ENCODE measurements around the gene ETV2.
A peak's percentile ranks its signal among the peaks of the same experiment; 100 is the strongest.
"Not testable (repeated sequence)": the region's sequence is repeated elsewhere in the genome, so short reads cannot be mapped to it uniquely, and the experiment has no call there.

The ETV2 gene, protein sequence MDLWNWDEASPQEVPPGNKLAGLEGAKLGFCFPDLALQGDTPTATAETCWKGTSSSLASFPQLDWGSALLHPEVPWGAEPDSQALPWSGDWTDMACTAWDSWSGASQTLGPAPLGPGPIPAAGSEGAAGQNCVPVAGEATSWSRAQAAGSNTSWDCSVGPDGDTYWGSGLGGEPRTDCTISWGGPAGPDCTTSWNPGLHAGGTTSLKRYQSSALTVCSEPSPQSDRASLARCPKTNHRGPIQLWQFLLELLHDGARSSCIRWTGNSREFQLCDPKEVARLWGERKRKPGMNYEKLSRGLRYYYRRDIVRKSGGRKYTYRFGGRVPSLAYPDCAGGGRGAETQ

DNA sequence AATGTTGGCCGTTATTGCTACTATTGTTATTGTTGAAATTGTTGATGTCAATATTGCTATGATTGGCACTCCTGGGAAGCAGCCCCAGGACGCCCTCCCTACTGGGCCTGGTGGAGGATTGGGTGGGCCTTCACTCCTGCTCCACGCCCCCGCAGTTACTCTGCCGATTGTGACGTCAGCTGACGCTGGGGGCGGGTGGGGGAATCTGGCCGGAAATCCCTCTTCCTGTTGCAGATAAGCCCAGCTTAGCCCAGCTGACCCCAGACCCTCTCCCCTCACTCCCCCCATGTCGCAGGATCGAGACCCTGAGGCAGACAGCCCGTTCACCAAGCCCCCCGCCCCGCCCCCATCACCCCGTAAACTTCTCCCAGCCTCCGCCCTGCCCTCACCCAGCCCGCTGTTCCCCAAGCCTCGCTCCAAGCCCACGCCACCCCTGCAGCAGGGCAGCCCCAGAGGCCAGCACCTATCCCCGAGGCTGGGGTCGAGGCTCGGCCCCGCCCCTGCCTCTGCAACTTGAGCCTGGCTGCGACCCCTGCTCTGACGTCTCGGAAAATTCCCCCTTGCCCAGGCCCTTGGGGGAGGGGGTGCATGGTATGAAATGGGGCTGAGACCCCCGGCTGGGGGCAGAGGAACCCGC is at the start of gene ETV2:
Gene ETV2 (plus strand): TSS at position 231 of the 637 bp plus-strand sequence. CDS start 716 bp downstream, outside the sequence.
- DNase-seq (ENCODE audit: low spot score), result no peak

DNA sequence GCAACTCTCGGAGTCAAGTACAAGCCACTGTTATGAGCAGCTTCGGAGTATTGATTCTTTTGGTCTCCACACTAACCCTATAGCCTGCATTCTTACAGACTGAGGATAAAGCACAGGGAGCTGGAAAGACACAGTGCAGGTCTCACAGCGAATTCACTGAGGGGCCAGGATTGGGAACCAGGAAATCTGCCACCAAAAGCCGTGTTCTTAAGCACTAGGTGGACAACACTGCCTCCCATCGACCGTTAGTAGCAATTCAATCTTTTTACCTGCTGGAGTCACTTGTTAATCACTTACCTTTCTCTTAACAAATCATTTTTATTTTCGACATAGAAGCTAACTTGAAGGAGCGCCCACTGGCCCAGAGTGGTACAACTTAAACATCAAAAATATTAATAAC is 49.3 kb upstream of the ETV2 start:
- no peak for DNase-seq (ENCODE audit: low spot score)

DNA sequence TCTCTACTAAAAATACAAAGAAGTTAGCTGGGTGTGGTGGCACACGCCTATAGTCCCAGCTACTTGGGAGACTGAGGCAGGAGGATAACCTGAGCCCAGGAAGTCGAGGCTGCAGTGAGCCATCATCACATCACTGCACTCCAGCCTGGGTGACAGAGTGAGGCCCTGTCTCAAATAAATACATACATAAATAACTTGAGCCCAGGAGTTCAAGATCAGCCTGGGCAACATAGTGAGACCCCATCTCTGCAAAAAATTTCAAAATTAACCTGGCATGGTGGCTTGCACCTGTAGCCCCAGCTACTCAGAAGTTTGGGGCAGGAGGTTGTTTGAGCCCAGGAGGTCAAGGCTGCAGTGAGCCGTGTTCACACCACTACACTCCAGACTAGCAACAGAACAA is 46.5 kb upstream of the ETV2 start:
- DNase-seq (ENCODE audit: low spot score), result not testable (repeated sequence)

DNA sequence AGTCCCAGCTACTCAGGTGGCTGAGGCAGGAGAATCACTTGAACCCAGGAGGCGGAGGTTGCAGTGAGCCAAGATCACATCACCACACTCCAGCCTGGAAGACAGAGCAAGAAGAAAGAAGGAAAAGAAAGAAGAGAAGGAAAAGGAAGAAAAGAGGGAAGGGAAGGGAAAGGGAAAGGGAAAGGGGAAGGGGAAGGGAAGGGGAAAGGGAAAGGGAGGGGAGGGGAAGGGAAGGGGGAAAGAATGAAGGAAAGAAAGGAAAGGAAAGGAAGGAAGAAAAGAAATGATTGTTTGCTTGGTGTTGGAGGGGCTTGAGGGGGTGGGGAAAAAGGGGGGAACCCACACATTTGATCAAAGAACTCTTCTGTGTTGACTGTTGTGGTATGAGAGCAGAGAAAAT is 45.6 kb upstream of the ETV2 start:
- DNase-seq (ENCODE audit: low spot score), result no peak

DNA sequence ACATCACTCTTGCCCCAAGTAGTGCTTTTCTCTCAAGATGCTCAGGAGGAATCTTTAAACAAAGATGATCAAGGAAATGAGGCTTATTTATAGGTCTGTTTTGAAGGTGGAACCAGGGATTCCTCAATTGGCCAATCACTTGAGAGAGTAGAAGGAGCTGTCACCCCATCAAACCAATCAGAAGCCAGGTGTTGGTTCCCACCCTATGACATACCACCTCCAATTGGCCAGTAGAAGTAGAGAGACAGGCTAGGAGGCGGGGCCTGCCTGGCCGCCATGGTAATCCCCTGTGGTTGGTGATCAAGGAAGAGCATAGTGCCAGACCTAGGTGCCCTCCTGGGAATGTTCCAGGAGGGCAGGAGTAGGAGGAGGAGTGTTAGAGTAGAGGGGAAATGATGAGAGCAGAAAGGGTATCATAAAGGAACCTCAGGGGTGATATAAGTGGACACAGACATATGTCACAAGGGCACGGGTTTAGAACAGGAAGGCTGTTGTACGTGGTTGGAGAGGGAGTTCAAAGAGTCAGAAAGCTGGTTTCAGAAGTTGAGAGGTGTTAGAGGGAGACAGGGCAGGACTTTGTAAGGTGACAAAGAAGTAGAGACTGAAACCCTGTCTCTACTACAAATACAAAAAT is 45.1 kb upstream of the ETV2 start:
- no peak for DNase-seq (ENCODE audit: low spot score)

DNA sequence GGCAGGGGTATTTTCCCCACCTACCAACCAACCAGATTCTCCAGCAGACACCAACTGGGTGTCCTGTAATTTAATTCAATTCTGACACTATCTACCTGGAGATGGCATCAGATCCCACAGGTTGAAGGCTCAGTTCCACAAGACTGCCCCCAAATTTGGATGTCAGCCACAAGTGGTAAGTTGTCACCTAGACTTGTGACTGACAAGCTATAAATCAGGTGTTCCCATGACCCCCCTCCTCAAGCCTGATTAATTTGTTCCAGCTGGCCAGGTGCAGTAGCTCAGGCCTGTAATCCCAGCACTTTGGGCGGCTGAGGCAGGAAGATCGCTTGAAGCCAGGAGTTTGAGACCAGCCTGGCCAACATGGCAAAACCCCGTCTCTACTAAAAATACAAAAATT is 39.6 kb upstream of the ETV2 start:
- DNase-seq (ENCODE audit: low spot score), result no peak

DNA sequence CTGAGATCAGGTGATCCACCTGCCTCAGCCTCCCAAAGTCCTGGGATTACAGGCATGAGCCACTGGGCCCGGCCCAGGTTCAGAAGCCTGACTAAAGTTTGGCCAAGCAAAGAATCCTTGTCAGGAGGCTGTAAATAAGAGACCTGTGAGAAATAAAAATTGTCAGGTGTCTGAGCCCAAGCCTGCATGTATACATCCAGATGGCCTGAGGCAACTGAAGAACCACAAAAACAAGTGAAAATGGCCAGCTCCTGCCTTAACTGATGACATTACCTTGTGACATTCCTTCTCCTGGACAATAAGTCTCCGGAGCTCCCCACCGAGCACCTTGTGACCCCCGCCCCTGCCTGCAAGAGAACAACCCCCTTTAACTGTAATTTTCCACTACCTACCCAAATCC is 37.1 kb upstream of the ETV2 start:
- not testable (repeated sequence) for DNase-seq (ENCODE audit: low spot score)

DNA sequence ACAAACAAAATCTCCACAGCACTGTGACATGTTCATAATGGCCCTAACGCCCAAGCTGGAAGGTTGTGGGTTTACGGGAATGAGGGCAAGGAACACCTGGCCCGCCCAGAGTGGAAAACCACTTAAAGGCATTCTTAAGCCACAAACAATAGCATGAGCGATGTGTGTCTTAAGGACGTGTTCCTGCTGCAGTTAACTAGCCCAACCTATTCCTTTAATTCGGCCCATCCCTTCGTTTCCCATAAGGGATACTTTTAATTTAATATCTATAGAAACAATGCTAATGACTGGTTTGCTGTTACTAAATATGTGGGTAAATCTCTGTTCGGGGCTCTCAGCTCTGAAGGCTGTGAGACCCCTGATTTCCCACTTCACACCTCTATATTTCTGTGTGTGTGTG is 34.4 kb upstream of the ETV2 start:
- not testable (repeated sequence) for DNase-seq (ENCODE audit: low spot score)

DNA sequence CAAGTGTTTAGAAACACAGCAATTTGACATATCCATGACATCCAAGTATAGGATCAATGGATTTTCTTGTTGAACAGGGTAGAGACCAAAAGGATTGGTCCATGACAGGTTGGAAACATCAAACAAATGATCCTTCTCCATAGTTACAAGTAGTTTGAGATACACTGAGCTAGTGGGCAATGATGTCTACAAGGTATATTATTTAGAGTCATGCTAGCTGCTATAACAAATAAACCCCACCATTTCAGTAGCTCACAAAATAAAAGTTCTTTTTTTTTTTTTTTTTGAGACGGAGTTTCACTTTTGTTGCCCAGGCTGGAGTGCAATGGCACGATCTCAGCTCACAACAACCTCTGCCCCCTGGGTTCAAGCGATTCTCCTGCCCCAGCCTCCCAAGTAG is 33.9 kb upstream of the ETV2 start:
- DNase-seq (ENCODE audit: low spot score), result no peak

DNA sequence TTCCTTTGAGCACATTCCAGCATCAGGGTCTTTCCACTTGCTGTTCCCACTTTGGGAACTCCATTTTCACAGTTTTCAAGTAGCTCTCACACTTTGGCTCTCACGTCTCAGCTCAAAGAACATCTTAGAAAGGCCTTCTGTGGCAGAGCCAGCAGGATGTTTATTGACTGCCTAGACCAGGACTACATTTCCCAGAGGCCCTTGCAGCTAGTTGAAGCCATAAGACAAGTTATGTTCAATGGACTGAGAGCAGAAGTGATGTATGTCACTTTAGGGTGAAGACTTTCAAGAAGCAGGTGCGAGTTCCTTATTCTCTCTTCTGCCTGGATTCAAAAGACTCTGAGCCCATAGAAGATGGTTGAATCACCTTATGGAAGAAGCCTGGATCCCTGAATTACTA is 33.3 kb upstream of the ETV2 start:
- no peak for DNase-seq (ENCODE audit: low spot score)

DNA sequence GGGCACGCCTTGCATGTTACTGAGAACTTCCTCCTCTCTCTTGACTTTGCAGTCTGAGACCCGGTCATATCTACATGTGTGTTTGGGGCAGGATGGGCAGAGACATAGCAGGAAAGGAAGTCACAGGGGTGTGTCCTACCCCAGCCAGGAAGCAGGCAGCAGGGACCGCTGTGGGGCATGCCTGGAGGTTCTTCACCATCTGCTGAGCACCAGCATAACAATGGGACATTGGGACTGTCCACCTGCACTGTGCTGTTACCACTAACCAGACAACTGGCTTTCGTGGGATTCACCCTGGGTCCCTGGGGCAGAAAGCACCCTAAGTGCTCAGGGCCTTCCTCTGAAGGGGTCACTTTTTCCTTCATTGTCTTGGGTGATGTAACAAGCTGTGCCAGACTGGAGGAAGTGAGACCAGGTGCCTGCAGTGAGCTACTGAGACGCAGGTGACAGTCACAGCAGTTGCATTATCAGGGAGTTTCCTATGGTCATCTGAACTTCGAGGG is 31.6 kb upstream of the ETV2 start:
- no peak for DNase-seq (ENCODE audit: low spot score)

DNA sequence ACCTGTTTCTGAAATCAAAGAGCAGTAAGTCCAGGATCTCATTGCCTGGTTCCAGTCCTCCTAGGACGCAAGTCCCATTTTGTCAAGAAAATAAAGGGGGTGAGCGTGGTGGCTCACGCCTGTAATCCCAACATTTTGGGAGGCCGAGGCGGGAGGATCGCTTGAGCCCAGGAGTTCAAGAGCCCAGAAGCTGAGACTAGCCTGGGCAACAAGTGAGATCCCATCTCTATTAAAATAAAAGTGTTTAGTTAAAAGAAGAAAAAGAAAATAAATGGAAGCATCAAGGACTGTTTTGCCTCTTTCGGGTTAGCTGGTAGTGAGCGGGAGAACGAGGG is 29.4 kb upstream of the ETV2 start:
- no peak for DNase-seq (ENCODE audit: low spot score)

DNA sequence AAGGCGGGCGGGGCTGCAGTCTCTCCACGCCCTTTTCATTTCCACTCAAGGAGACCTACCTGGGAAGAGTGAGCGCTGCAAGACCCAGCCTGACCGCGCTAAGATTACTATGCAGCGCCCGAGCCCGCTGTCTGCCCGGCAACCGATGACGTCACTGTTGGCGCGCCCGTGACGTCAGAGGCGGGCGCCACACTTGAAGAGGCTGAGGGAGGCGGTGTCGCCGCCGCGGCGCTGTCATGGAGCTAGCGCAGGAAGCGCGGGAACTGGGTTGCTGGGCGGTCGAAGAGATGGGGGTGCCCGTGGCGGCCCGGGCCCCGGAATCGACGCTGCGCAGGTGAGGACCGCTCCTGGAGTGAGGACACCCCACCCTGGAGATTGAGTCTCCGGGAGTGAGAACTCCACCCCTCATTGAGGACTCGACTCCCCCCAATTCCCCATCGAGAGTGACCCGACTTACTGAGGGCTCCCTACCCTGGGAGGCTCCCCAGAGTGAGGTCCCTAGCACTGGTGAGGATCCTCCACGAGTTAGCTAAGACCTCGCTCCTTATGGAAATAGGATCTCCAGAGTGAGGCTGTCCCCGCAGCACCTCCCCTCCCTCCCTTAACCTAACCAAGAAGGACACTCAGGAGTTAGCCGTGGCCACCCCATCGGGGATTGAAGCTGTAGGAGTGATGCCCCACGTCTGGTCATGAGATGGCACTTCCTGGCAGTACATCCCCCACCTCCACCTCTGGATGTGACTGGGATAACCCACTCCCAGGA is 28.8 kb upstream of the ETV2 start, which contains the start of gene HAUS5:
Gene HAUS5 (plus strand): TSS at position 177 of the 763 bp plus-strand sequence. CDS start 60 bp downstream, at position 237.
- peak; percentile 88 for DNase-seq (ENCODE audit: low spot score)

DNA sequence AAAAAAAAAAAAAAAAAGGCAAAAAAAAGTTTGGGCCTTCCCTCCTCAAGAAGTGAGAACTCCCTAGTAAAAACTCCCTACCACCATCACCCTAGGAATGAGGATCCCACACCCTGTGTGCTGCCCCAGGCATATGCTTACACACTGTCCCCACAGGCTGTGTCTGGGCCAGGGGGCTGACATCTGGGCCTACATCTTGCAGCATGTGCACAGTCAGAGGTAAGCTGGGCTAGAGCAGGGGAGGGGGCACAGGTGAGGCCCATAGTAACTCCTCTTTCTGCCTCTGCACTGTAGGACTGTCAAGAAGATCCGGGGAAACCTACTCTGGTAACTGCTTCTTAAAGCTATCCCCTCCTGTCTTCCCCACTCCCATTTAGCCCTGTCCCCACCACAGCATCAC is 28.0 kb upstream of the ETV2 start:
- no peak for DNase-seq (ENCODE audit: low spot score)

DNA sequence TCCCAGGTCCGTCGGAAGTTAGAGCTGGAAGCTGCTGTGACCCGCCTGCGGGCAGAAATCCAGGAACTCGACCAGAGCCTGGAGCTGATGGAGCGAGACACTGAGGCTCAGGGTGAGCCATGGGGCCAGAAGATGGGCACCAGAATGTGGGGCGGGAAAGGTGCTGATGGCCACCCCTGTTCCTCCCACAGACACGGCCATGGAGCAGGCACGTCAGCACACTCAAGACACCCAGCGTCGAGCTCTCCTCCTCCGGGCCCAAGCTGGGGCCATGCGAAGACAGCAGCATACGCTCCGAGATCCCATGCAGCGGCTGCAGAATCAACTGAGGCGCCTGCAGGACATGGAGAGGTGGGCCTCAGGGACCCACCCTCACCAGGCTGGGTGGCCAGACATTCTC is 26.5 kb upstream of the ETV2 start:
- DNase-seq (ENCODE audit: low spot score), result no peak

DNA sequence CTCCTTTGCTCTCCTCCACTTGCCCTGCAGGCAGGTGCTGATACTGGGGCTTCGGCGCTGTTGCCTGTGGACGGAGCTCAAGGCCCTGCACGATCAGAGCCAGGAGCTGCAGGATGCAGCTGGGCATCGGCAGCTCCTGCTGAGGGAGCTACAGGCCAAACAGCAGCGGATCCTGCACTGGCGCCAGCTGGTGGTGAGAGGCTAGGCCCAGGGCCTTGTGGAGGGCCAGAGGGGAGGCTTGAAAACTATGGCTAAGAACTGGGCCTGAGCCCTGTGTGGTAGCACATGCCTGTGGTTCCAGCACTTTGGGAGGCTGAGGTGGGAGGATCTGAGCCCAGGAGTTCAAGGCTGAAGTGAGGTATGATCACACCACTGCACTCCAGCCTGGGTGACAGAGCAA is 22.7 kb upstream of the ETV2 start:
- no peak for DNase-seq (ENCODE audit: low spot score)

DNA sequence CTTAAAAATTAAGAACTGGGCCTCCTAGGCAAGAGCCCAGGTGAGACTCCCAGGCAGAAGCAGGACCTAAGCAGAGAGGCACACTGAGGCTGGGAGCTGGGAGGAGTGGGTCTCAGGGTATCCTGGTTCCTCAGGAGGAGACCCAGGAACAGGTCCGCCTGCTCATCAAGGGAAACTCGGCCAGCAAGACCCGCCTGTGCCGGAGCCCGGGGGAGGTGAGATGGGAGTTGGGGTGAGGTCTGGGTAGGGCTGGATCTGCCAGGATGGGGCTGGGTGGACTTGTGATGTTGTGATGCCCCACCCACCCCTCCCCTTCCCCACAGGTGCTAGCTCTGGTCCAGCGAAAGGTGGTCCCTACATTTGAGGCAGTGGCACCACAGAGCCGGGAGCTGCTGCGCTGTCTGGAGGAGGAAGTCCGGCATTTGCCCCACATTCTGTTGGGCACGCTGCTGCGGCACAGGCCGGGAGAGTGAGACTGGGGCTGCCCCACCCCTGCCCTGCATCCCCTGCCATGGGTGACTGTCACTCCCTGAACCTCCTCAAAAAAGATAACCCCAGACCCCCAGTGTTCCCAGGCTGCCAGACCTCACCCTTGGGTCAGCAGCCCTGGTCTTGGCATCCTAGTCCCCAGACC is 22.1 kb upstream of the ETV2 start:
- DNase-seq (ENCODE audit: low spot score), result no peak

DNA sequence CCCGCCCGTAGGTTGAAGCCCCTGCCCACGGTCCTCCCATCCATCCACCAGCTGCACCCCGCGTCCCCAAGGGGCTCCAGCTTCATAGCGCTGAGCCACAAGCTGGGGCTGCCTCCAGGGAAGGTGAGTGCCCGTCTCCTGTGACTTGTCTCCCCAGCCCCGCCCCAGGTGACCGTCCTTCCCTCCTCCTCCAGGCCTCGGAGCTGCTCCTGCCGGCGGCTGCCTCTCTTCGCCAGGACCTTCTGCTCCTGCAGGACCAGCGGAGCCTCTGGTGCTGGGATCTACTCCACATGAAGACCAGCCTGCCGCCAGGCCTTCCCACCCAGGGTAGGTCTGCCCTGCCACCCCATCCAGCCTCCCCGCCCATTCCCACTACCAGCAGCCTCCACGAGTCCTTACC is 21.5 kb upstream of the ETV2 start:
- no peak for DNase-seq (ENCODE audit: low spot score)

DNA sequence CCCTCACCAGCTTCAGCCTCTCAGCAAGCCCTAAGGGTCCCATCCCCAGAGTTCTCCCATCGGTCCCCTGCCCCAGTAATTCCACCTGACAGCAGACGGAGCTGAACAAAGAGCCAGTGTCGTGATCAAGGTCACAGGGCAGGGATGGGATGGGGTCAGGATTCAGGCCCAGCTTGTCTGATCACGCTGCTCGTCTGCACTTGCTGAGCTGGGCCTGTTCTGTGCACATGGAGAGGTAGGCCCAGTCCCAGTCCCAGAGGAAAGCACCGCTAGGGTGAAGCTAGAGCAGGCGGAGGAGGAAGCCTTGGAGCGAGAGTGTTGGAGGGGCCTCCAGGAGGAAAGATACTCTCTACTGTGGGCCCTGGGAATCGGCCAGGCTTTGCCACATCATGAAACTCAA is 19.8 kb upstream of the ETV2 start:
- no peak for DNase-seq (ENCODE audit: low spot score)

DNA sequence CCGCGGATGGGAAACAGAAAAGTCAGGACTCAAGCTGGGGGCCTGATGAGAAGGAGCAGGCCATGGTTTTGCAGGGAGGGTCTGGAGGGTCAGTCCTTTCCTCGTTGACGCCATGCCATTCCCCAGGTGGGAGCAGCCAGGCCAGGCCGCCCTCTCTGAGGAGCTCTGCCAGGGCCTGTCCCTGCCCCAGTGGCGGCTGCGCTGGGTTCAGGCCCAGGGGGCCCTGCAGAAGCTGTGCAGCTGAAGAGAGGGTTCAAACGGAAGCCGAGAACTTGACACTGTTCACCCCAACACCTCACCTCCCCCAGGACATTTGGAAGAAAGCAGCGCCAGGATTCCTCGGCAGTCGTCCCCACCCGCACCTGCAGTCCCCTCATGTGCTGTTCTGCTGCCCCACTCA is 18.8 kb upstream of the ETV2 start:
- no peak for DNase-seq (ENCODE audit: low spot score)

DNA sequence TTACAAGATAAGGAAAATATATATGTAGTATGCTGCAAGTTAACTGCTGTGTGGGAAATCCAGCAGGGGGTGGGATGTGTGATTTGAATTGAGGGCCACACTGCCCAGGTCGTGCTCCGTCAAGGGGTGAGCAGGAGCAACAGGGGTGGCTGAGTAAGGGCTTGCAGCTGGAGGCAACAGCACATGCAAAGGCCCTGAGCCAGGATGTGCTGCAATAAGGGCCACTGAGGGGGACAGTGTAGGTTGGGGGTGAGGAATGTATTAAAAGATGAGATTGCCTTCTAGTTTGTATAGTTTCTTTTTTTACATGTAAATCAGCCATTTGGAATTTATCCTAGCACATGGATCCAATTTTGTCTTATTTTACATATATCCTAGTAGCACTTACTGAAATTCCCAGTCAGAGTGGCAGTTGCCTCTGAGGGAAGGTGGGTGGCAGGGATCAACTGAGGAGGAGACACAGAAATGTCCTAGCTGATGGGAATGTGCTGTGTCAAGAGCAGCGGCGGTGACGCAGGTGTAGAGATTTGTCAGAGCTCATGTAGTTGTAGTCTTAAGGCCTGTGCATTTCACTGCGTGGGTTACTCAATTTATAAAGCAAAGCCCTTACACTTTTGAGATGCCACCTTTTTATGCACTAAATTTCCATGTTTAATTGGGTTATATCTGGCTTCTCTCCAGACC is 18.1 kb upstream of the ETV2 start:
- DNase-seq (ENCODE audit: low spot score), result peak; percentile 86

DNA sequence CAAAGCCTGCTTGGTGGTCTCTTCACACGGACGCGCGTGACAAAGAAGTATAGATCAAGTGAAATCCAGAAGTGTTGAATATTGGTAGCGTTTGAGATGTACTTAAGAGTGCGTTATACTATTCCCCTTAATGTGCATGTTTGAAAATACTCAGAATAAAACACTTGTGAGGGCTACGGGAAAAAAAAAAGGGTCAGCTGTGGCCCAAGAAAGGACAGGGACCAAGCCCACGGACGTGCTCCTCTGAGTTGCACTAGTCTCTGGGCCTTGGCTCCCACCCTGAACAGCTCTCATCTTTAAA is 13.3 kb upstream of the ETV2 start:
- no peak for DNase-seq (ENCODE audit: low spot score)
